Loucy (cell line): ENCODE measurements around the gene TLN1.

Source experiments
- H2AFZ ChIP-seq: fragments of 200-600 bp; sonication (generic); 2 replicates; pipeline ENCODE4 v1.6.0; 2016; ENCODE audit warnings: antibody characterized with exemption, mild to moderate bottlenecking, low read length, moderate library complexity
- H3F3A ChIP-seq: fragments of 200-600 bp; 2 replicates; pipeline ENCODE4 v1.6.0; 2016; ENCODE audit warnings: antibody characterized with exemption, low read depth, mild to moderate bottlenecking
- H3K27me3 ChIP-seq: fragments of 200-600 bp; sonication (generic); 2 replicates; pipeline ENCODE4 v1.6.1; 2014; ENCODE audit warnings: low read length, mild to moderate bottlenecking; ENCODE audit not compliant: insufficient read depth, poor library complexity, severe bottlenecking
- H3K36me3 ChIP-seq: fragments of 200-600 bp; sonication (generic); 2 replicates; pipeline ENCODE4 v1.6.1; 2016; ENCODE audit warnings: low read length; ENCODE audit not compliant: insufficient read depth
- H3K4me1 ChIP-seq: fragments of 200-600 bp; sonication (generic); 2 replicates; pipeline ENCODE4 v1.5.1; 2014; ENCODE audit warnings: low read length, mild to moderate bottlenecking; ENCODE audit not compliant: insufficient read depth, poor library complexity, severe bottlenecking
- H3K4me2 ChIP-seq: fragments of 200-600 bp; sonication (generic); 2 replicates; pipeline ENCODE4 v1.6.0; 2014; ENCODE audit warnings: antibody characterized with exemption, low read length, low read depth, mild to moderate bottlenecking; ENCODE audit not compliant: poor library complexity, severe bottlenecking
- H3K4me3 ChIP-seq: fragments of 200-600 bp; sonication (generic); 2 replicates; pipeline ENCODE4 v1.5.1; 2014; ENCODE audit warnings: low read length, mild to moderate bottlenecking, mixed read lengths; ENCODE audit not compliant: poor library complexity, severe bottlenecking
- H3K79me2 ChIP-seq: fragments of 200-600 bp; sonication (generic); 2 replicates; pipeline ENCODE4 v1.6.1; 2014; ENCODE audit warnings: low read length; ENCODE audit not compliant: insufficient read depth
- H3K9ac ChIP-seq: fragments of 200-600 bp; sonication (generic); 2 replicates; pipeline ENCODE4 v1.6.0; 2014; ENCODE audit warnings: mild to moderate bottlenecking, low read depth, low read length, moderate library complexity; ENCODE audit not compliant: poor library complexity, severe bottlenecking
- H3K9me2 ChIP-seq: fragments of 200-600 bp; sonication (generic); replicated peaks from 2 replicates; pipeline ENCODE4 v1.6.1; 2016; ENCODE audit warnings: low read depth, low read length, mixed read lengths
- H3K9me3 ChIP-seq: fragments of 200-600 bp; sonication (generic); 2 replicates; pipeline ENCODE4 v1.6.1; 2014; ENCODE audit warnings: mild to moderate bottlenecking, antibody characterized with exemption, low read length, low read depth; ENCODE audit not compliant: insufficient read depth
- H4K20me1 ChIP-seq: fragments of 200-600 bp; sonication (generic); 2 replicates; pipeline ENCODE4 v1.6.0; 2014; ENCODE audit warnings: antibody characterized with exemption, low read length, mild to moderate bottlenecking; ENCODE audit not compliant: insufficient read depth, poor library complexity, severe bottlenecking
- EZH2phosphoT487 ChIP-seq: fragments of 200-600 bp; IDR thresholded peaks from 2 replicates; pipeline ENCODE4 v1.6.1; 2018; ENCODE audit warnings: antibody characterized with exemption, mild to moderate bottlenecking, moderate library complexity, borderline replicate concordance
- TF ChIP-seq, protein P1 (sequence below): fragments of 200-600 bp; sonication (generic); conservative IDR thresholded peaks from 2 replicates; pipeline ENCODE4 v1.5.1; 2014; ENCODE audit warnings: mild to moderate bottlenecking, antibody characterized with exemption, low read length

The TLN1 gene

DNA sequence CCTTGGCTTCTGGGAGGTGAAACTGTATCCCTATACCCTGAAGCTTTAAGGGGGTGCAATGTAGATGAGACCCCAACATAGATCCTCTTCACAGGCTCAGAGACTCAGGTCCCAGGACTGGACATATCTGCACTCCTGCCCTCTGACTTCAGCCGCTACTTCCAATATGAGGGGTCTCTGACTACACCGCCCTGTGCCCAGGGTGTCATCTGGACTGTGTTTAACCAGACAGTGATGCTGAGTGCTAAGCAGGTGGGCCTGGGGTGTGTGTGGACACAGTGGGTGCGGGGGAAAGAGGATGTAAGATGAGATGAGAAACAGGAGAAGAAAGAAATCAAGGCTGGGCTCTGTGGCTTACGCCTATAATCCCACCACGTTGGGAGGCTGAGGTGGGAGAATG lies 52.9 kb downstream of the TLN1 start:
- H3K9ac ChIP-seq = no peak overlapping the region
- no peak overlapping the region for H2AFZ ChIP-seq
- H4K20me1 ChIP-seq = no peaks in the 10 kb centered on the region
- no peaks in the 10 kb centered on the region for H3K36me3 ChIP-seq
- no peak for TF ChIP-seq EZH2phosphoT487
- TF ChIP-seq, protein P1, sequence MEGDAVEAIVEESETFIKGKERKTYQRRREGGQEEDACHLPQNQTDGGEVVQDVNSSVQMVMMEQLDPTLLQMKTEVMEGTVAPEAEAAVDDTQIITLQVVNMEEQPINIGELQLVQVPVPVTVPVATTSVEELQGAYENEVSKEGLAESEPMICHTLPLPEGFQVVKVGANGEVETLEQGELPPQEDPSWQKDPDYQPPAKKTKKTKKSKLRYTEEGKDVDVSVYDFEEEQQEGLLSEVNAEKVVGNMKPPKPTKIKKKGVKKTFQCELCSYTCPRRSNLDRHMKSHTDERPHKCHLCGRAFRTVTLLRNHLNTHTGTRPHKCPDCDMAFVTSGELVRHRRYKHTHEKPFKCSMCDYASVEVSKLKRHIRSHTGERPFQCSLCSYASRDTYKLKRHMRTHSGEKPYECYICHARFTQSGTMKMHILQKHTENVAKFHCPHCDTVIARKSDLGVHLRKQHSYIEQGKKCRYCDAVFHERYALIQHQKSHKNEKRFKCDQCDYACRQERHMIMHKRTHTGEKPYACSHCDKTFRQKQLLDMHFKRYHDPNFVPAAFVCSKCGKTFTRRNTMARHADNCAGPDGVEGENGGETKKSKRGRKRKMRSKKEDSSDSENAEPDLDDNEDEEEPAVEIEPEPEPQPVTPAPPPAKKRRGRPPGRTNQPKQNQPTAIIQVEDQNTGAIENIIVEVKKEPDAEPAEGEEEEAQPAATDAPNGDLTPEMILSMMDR = no peak
- no peaks in the 10 kb centered on the region for H3K9me2 ChIP-seq
- no peaks in the 10 kb centered on the region for H3K27me3 ChIP-seq
- H3K9me3 ChIP-seq = no peaks in the 10 kb centered on the region
- no peak overlapping the region for H3K4me2 ChIP-seq
- H3F3A ChIP-seq = no peaks in the 10 kb centered on the region
- no peaks in the 10 kb centered on the region for H3K4me1 ChIP-seq
- no peak overlapping the region for H3K4me3 ChIP-seq
- no peaks in the 10 kb centered on the region for H3K79me2 ChIP-seq

DNA sequence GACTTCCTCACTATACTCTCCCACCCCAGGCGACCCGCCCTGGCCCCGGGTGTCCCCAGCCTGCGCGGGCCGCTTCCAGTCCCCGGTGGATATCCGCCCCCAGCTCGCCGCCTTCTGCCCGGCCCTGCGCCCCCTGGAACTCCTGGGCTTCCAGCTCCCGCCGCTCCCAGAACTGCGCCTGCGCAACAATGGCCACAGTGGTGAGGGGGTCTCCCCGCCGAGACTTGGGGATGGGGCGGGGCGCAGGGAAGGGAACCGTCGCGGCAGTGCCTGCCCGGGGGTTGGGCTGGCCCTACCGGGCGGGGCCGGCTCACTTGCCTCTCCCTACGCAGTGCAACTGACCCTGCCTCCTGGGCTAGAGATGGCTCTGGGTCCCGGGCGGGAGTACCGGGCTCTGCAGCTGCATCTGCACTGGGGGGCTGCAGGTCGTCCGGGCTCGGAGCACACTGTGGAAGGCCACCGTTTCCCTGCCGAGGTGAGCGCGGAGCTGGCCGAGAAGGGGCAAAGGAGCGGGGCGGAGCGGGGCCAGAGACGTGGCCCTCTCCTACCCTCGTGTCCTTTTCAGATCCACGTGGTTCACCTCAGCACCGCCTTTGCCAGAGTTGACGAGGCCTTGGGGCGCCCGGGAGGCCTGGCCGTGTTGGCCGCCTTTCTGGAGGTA lies 56.1 kb downstream of the TLN1 start:
- no peak overlapping the region for H3K4me2 ChIP-seq
- H3K9me3 ChIP-seq = no peaks in the 10 kb centered on the region
- H3K36me3 ChIP-seq = no peaks in the 10 kb centered on the region
- H3K4me3 ChIP-seq = no peak overlapping the region
- no peak overlapping the region for H3K9ac ChIP-seq
- no peaks in the 10 kb centered on the region for H3K4me1 ChIP-seq
- no peaks in the 10 kb centered on the region for H3K79me2 ChIP-seq
- no peaks in the 10 kb centered on the region for H3K9me2 ChIP-seq
- no peak overlapping the region for H2AFZ ChIP-seq
- no peak for TF ChIP-seq EZH2phosphoT487
- TF ChIP-seq, protein P1 = no peak
- H3F3A ChIP-seq = no peaks in the 10 kb centered on the region
- no peaks in the 10 kb centered on the region for H3K27me3 ChIP-seq
- H4K20me1 ChIP-seq = no peaks in the 10 kb centered on the region

- Histone ChIP-seq H3K9ac (no peak overlapping the region), H3F3A (no peaks in the 10 kb centered on the region), H3K4me3 (no peak overlapping the region), H3K9me2 (no peaks in the 10 kb centered on the region), H4K20me1 (no peaks in the 10 kb centered on the region), H3K4me1 (no peaks in the 10 kb centered on the region), H3K9me3 (no peaks in the 10 kb centered on the region), H3K36me3 (no peaks in the 10 kb centered on the region), H3K79me2 (no peaks in the 10 kb centered on the region), H3K27me3 (no peaks in the 10 kb centered on the region), H3K4me2 (no peak overlapping the region), H2AFZ (no peak overlapping the region)
- TF ChIP-seq, protein P1 = no peak
- no peak for TF ChIP-seq EZH2phosphoT487
Observed at GRCh38 chr9:35675204-35675603, 56.8 kb downstream of the TLN1 start.
